HL-60 (cell line): ENCODE data around the gene FOXP1.

Experiments
- CTCF ChIP-seq: IDR thresholded peaks from one replicate; pipeline ENCODE4 v1.5.1; 2011; ENCODE audit warnings: low read length, control low read depth, inconsistent platforms; ENCODE audit not compliant: insufficient read depth
- GABPA ChIP-seq: IDR thresholded peaks from 2 replicates; pipeline ENCODE4 v1.6.1; 2012; ENCODE audit warnings: low read depth
- POLR2AphosphoS5 ChIP-seq: IDR thresholded peaks from 2 replicates; pipeline ENCODE4 v1.6.1; 2012; ENCODE audit warnings: low read depth

DNA sequence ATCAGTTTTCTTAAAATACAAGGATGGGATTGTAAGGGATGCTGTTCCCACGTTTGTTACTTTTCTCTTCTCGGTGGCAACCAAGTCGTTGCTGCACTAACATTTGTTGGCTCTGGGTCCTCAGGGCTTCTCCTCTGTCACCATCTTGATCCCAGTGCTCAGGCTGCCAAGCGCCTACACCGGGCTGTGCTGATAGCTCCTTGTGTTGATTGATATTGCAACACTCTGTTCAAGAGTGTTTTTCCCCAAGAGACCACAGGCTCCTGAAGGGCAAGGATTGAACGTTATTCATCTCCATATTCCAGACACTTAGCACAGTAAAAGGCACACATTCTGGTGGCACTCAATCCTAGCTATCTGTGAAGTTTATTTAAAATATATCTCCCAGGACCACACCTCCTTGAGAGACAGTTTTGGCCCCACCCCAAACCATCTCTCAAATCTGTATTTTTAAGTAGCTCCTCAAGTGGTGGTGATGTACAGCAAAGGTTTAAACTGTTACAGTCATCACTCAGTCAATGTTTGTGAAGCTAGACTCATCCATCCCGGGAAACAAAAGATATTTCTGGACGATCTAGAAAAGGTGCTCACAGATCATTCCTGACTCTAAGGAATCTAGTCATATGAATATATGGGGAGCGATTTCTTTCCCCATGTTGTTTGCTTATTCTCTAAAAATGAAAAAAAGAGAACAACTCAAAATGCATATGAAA is 38.5 kb upstream of the FOXP1 start:
- TF ChIP-seq CTCF (no peak), GABPA (no peak), POLR2AphosphoS5 (no peak)
